Dermis blood vessel endothelial cell (primary cell): ENCODE data around the gene ATP2B1. TPM values are rescaled to one million over a fixed set of nuclear protein-coding genes. Genes with fewer than 3 reads are reported as not detected.
"Not testable (repeated sequence)": the region's sequence is repeated elsewhere in the genome, so short reads cannot be mapped to it uniquely, and the experiment has no call there.

ENCODE experiments used
- DNase-seq: peaks from one replicate; pipeline ENCODE4 v3.0.0; 2010
- total RNA-seq: library from RNA; depleted of rRNA; stranded (reverse); fragments of >200 nt; gene quantifications from 2 replicates; pipeline ENCODE4 v1.2.3, GENCODE V29; 2014

The ATP2B1 gene
- total RNA-seq, 1 donor from 2014 or later = 51.6 TPM

DNA sequence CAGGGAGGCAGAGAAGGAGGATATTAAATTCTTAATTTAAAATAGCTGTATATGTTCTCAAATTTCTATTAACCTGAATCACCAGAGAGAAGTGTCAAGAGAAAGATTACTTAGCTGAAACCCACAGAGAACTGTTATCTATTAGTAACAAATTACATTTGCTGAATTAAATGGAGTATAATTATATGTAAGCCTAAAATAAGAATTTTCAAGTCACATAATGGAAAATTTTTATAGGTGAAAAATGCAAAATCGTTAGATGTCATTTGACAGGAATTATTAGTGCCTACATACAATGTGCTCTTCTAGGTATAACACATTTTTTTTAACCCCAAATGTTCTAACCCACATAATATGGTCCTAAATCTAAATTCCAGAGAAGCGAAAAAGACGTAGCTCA, 4.1 kb upstream of the ATP2B1 start:
- DNase-seq = no peak

DNA sequence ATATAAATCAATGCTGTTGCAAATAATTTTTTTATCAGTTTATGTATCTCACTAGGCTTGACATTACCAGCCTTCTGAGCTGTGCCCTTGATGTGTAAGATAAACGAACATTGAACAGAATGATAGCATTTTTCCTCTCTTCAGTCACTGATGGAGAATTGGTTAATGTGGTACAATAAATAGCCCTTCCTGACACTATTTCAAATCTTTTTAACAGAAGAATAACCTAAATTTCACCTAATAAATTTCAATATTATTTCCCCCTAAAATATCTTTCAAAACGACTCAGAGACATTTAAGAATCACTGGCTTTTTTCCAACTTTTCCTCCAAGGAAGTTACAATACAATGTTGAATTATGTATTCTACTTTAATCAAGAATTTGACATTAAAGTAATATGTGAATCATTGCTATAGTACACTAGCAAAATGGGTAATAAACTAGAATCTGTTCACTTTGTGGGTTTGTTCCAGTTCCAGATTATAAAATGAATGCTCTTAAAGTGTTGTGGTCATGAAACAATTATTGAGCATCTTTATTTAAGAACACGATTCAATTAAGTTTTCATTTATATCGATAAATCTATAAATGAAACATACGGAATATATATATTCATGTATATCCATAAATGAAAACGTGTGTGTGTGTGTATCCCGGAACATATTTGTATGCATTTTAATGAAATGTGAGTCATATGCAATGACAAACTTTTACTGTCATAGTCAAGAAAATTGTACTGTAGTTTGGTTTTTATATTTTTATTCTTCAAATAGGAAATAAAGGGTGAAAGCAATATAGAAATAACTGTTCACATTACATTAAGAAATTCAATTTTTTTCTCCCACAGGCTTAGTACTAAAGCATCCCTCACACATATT, 2.5 kb upstream of the ATP2B1 start:
- no peak for DNase-seq

DNA sequence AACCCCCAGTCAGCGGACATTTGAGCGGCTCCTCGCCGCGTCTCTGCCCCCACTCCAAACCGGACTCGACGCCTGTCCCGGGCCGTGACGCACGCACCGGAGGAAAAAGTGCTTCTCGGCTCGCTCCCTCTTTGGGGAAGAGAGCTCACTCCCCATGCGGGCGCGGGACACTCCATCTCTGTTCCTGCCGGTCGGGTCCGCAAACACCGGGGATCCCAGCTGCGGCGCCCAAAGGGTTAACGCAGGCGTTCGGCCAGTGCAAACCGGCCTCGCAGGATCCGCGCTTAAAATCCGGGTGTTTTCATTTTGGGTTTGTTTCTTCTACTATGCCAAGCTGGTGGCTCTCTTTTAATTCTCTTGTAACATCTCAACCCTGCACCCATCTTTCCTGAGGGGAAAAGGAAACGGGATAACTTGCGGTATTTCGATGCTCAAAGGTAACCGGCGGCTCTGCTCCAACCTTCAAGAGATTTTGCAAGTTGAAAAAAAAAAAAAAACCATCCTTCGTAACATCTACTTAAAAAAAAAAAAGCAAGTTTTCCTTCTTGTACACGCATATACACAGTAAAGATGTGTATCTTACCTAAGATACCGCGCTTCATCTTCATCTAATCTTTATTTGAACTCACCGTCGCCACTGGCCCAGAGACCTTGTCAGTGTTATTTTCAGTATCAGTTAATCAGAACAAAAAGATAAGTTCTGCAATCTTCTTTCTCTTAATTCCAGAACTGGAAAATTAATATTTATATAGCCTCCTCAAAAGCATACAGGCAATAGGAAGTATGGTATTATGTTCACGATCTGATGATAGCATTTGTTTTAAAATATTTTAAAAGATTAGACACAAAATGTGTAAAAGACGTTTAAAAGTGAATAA, 1.6 kb upstream of the ATP2B1 start:
- no peak for DNase-seq

DNA sequence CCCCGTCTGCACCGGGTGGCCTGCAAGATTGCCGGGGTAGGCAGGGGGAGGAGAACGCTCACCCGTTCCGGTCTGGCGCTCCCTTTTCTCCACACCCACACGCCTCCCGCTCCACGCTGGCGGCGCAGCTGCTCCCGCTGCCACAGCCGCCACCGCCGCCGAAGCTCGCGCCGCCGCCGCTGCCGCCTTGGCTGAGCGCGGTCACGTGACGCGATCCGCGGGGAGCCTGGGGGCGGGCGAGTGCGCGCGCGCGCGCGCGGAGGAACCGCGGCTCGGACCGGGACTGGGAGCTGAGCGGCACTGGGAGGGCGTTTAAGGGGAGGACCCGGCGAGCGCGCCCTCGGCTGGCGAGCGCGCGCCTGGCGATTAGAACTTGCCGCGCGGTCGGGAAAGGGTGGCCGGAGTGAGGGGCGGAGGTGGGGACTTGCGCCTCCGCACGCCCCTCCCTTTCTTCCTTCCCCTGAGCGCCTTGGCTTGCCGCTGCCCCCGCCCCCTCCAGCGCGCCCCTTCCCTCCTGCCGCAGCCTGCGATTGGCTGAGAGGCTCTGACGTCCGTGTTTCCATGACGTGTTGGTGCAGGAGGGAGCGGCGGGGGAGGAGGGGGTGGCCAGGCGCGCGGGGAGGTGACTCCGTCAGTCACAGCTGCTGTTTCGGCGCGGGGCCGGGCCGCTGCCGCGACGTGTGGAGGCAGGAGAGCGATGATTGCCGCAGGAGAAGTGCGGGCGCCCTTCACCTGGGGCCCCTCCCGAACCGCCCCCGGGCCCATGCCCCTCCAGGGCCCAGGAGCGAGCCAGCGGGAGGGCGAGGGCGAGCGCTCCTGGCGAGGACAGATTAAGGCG, 738 bp upstream of the ATP2B1 start:
- DNase-seq = peak; percentile 100

DNA sequence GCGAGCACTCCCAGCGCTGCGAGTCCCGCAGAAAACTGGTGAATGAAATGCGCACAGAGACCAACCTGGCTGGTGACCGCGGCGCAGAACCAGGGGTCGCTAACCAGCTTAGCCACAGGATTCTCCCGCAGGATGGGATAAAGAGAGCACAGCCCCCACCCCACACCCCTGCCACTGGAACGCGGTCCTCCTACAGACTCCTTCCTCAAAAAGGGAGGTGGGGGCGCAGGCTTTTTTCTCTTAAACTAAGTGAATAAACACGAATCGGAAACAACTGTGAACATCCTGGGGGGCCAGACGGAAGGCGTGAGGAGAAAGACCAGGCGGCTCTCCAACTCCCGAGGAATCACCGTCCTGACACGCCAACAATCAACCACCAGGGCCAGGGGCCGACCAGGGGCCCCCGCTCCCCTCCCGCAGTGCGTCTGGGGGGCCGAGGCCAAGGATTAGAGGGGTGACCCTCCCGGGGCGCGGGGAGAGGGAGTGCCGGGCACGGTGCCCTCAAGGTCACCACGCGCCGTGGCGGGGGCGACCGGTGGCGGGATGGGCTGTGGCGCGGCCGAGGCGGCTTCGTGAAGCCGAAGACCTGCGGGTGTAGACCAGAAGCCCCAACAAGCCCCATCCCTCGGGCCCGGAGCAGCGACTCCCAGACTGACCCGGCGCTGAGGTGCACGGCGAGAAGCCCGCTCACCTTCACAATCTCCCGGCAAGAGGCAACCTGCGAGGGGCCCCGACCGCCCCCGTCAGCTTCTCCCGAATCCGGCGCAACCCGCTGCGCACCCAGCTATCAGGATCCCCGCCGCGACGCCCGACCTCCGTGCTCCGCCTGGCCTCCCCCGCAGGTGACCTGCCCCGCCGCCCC, 704 bp downstream of the ATP2B1 start:
- DNase-seq = peak; percentile 32

DNA sequence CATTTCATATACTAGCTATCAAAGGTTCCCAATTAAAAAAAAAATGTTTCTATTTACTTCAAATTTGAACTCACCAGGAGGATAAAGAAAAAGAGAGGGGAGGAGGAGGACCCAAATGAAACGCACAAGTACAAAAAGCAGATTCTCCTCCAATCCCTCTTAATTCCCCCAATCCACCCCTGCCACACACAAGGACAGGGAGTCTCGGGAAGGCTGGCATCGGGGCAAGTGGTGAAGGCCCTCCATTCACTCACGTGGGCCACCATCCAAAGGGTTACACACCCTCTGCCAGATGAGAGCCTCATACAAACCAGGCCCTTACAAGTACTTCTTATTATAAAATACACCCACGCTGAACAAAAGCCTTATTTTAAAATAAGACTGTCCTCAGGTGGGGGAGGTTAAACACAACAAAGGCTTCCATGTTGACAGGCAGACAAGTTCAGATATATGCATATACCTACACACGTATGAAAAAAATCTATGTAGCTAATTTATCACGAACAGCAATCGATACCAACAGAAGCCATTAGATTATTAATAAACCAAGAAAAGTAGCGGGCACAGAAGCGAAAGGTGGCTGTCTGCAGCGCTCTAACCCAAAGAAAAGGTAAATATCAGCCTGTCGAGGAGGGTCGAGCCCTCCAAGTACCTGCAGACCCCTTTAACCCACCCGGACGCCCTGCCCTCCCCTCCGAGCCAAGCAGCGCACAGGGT, 1.5 kb downstream of the ATP2B1 start:
- peak; percentile 24 for DNase-seq

DNA sequence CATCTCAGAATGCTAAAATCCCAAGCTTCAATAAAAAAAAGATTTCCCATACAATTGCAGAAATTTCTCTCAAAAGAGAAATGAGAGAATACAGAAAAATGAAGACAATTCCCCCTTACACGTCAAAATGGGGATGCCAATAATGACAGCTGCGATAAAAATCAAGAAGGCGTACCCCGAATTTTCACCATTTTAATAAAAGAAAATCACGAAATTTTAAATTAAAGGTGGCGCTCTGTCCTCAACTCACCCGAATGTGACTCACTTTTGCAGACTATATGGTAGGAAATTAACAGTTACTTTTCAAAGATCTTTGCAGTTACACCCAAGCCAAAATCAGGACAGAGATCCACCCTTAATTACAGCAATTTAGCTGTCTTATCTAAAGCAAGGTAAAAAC, 2.1 kb downstream of the ATP2B1 start:
- DNase-seq = no peak

DNA sequence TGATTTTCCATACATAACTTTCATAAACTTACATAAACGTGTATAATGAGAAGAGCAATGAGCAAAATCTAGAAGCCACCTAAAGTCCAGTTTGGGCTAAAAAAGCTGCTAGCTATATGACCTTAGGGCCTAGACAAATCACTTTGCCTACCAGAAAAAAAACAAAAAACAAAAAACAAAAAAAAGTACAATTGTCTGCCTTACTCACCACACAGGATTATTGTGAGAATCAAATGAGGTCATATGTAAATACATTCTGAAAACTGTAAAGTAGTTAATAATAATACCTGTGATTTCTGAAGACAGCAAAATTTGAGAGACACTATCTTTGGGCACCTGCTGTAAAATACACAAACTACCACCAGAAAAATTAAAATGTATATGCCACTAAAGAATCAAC, 4.2 kb downstream of the ATP2B1 start:
- DNase-seq = no peak

DNA sequence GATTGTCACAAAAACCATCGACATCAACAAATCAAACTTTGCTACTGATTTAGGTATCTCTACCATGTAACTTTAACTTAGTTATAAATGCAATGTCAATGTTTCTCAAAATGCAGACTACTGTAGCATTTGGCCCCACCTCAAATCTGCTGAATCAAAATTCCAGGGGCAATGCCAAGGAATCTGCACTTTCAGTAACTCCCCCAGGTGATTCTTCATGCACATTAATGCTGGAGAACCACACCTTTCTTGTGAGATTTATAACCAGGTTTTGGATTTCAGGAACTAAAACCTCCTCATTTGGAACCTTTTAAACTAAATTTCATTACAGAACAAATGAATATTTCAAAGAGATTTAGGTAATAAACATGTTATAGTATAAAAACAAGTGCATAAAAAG, 4.9 kb downstream of the ATP2B1 start:
- DNase-seq = no peak

DNA sequence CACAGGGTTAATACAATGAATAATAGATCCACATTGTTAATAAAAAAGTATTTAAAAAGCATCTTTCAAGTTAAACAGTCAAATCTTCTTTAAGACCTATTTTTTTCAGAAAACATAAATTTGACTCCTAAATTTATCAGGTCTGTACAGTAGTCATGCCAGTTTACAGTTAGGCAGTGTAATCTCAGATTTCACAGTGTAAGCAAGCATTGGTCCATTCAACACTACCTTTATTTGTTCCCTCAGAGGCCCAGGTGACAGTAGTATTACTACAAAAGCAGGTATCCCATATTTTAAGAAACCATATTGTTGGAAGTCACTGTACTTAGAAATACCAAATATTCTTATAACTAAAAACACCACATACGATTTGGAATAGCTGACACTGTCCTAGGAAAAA, 6.1 kb downstream of the ATP2B1 start:
- DNase-seq = no peak

DNA sequence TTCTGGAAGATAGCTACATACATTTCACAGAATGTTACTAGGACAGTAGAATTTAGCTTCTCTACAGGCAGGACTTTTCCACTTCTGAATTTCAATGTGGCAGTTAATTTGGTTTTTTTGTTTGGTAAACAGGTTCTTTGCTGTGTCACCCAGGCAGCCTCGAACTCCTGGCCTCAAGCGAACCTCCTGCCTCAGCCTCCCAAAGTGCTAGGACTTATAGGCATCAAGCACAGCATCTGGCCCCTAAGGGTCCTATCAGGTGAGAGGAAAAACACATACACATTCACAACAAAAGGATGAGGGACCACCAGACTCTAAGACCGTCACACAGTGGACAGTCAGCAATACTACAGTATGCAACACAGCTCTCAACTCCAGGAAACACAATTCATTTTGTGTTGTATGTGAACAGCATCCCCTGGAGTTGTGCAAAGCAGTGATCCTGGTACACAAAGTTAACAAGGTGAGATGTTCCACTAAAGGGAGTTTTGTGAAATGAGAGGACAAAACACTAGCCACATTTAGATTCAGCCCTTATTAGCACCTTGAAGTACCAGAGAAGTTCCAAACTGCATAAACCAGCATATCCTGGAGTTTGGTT, 6.9 kb downstream of the ATP2B1 start:
- no peak for DNase-seq

DNA sequence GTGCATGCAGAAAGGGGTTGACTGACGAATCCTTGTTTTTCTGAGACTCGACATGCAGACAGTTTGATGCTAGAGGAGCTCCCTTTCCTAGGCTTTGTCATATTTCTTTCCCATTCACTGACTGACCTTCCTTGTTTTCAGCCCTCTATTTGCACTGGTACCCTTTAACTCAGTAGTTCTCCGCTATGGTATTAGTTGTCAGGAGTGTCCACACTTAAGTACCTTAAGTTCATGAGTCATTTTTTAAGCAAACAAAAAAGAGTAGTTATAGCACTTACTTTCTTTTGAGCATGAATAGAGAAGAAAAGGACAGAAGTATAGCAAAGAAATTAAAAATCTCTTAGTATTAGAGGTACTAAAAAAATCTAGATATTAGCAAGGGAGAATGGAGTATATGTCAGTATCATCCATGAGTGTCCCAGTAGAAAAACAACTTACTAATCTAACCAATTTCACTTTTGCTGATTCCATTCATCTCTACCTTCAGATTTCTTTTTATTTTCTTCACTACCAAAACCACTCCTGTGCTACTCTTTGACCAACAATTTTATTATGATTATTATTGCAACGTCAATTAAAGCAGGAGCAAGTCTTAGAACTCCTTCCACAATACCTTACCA, 8.3 kb downstream of the ATP2B1 start:
- DNase-seq = no peak

DNA sequence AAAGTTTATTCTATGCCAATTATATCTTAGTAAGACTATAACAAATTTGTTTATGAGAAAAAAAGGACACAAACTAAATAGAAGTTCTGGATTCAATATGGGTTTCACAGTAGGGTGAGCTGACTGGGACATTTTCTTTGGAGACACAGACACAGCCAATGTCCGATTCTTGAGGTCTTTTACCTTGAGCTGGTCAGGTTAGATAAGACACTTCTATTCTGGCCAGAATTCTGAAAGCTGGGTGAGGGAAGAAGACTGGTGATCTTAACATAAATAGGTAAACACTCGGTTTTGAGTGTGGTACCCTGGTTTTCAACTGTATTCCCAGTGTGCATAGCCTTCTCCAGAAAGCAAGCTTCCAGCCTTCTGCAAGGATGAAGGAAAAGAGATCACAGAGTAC, 10.0 kb downstream of the ATP2B1 start:
- DNase-seq = no peak

DNA sequence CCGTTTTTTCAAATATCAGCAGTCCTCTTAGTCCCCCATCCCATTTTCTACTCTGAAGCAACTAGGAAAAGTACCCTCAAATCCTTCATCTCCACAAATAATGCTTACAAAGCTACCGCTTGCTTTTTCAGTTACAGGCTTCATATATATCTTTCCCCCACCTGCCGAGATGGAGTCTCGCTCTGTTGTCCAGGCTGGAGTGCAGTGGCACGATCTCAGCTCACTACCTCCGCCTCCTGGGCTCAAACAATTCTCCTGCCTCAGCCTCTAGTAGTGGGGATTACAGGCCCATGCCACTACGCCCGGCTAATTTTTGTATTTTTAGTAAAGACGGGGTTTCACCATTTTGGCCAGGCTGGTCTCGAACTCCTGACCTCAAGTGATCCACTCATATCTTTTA, 10.9 kb downstream of the ATP2B1 start:
- not testable (repeated sequence) for DNase-seq

DNA sequence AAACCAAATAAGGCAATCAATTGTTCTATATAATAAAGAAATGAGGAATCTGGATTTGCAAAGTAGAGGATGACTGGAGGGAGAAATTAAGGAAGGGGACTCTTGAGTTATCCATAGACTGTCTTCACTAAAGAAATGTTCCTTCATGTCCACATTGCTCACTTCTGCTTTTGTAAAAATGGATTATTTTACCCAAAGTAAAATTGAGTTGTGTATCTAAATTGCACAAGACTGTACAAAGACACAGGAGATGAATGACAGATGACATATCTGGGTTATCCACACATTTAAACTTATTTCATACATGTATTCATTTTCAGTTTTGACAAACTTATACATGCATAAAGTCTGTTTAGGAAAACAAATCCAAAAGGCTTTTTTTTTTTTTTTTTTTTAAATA, 11.3 kb downstream of the ATP2B1 start:
- no peak for DNase-seq

DNA sequence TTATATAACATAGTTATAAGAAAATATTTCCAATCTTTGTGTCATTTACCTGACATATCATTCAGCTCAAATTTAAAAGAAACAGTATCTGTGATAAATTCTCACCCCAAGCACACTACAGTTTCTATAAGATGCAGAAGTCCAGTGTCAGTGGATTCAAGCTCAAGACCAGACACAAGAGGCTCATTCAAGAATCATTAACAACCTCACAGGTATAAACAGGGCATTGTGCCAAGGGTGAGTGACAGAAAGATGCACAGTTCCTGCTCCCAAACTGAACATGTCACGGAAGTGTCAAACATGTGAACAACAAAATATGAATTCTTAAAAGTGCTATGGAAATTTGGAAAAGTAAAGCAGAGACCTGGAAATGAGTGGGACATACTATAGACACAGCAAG, 12.8 kb downstream of the ATP2B1 start:
- no peak for DNase-seq

DNA sequence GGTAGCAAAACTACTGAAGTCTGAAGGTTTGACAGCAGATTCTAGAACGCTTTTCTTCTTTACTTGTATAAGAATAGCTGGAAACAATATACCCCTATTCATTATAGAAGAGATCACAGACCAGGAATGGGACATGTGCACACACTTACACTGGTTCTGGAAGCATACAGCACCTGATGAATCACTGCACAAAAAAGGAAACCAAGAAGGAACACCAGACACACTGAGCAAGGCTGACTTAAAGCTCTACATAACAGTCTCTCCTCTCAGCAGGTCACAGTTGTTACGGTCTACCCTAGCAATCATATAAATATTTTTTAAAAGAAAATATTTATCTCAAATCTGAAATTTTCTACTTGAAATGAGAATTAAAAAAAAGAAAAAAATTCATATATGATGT, 13.5 kb downstream of the ATP2B1 start:
- DNase-seq = peak; percentile 31

DNA sequence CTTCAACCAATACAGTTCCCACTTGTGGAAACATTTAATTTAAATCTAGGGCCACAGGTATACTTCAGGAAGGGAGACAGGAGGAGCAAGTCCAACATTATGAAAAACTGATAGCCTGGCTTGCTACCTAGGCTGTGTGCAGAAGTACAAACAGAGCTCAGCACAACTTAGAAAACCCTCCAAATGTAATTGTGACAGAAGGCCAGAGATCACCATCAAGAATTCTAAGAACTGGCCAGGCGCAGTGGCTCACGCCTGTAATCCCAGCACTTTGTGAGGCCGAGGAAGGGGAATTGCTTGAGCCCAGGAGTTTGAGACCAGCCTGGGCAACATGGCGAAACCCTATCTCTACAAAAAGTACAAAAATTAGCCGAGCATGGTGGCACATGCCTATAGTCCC, 14.1 kb downstream of the ATP2B1 start:
- no peak for DNase-seq

DNA sequence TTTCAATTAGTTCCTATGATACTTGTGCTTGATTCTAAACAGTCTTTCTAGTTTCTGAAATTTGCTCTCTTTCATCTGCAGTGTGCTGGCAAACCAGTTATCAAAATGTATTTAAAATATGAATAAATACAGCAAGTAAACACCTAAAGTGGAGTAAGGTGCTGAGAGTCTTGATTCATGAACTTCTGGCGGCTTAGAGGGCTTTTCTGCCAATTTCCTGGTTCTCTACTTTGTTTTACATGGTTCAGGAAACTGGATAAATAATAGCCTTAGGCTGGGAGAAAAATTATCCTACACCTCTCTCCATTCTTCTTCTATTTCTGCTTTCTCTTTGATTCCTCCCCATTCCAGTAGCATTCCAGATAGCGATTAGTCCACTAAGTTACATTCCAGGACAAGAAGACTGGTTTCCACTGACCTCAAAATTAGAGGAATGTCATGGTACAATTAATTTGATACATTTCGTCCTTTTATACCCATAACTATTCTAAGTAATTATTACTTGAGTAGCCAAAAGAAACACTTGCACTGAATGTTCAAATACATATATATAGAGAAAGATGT, 14.9 kb downstream of the ATP2B1 start:
- peak; percentile 10 for DNase-seq

DNA sequence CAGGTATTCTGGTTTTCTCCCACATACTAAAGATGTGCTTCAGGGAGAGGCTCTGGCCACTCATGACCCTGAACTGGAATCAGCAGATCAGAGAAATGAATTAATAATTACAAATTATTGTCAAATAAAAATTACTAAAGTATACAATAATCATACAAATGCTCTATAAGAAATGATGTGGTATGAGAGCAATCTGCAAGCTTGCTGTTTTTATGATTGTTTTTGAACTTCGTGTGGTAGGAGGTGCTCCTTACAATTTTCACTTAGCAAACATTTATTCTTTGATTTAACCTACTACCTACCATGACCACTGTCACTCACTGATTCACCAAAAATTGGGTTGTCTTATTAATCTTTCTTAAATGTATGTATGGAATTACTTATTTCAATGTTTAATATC, 16.2 kb downstream of the ATP2B1 start:
- no peak for DNase-seq
